HT-29 (cell line): ENCODE results near the gene NHLH1. TPM values are rescaled to one million over a fixed set of nuclear protein-coding genes. Genes with fewer than 3 reads are reported as not detected.
A peak's percentile ranks its signal among the peaks of the same experiment; 100 is the strongest.

Experiments used
- DNase-seq: peaks from one replicate; pipeline ENCODE4 v3.0.0-alpha.2; 2015; ENCODE audit warnings: low spot score
- total RNA-seq: library from RNA; depleted of rRNA; stranded (reverse); fragments of >200 nt; shearing (Covaris generic); gene quantifications from 2 replicates; pipeline ENCODE4 v1.2.3, GENCODE V29; 2014

The NHLH1 gene
- total RNA-seq, 1 experiment from 2014 or later: not detected

DNA sequence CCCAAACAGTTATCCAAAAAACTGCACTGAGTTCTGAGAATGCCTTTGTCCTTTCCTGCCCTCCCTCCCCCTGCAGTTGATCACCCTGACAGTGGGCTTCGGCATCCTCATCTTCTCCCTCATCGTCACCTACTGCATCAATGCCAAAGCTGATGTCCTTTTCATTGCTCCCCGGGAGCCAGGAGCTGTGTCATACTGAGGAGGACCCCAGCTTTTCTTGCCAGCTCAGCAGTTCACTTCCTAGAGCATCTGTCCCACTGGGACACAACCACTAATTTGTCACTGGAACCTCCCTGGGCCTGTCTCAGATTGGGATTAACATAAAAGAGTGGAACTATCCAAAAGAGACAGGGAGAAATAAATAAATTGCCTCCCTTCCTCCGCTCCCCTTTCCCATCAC, 8.8 kb upstream of the NHLH1 start:
- DNase-seq: no peak

DNA sequence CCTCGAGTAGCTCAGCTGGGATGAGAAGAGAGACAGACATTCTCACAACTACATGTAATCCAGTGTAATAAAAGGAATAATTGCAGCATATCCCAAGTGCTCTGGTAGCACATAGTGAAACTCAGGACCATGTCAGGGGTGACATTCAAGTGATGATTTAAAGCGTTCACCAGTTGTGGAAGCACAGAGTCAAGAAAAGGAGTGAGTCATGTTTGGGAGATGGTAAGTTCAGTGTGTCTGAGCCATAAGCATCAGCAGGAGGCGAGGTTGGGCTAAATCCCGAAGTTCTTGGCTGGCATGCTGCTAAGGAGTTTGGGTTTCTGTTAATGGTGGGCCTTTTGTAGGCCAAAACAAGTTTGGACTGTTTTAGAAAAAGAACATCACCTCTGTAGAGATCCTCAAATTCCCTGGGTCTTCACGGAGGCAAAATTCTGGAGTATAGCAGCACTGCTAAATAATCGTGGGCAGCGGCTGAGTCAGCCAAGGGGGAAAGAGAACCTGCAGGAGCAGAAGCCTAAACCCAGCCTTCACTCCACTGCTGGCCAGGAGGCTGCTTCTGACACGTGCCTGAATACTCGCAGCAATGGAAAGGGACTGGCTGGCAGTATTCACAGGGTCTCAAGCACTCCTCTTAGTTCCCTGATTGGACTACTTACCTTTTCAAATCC, 7.2 kb upstream of the NHLH1 start:
- DNase-seq: no peak

DNA sequence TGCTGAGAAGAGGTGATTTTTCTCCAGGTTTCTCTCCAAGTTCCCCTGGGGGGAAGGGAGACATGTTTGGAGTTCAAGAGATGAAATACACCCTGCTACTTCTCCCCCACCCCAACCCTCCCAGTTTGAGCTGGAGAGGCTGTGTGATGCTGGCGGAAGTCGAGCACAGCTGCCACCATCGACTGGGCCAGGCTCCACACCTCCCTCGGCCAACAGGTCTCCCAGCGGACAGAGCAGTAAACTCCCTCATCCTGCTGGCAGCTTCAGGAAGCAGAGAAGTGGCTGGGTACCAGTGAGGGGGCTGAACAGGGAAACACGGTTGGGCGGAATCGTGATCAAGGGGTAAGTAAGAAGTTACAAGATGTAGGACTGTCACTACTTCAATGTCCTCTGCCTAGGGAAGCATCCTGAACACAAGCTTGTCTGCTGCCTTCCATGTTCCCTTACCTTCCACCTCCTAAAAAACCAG, 6.6 kb upstream of the NHLH1 start:
- no peak for DNase-seq

DNA sequence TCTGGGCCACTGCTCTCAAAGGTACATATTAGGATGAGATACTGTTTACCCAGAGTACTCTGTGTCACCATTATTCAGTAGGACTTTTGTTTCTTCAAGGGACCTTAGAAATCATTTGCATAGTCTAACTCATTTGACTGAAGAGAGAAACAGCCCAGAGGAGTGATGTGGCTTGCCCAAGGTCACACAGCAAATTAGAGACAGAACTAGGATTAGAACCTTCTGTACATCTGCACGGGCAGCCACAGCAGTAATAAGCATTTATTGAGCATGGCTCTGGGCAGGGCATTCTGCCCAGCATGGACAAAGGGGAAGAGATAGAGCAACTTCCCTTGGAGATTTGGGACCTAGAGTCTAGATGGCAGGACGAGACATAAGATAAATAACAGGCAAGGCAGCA, 5.7 kb upstream of the NHLH1 start:
- DNase-seq: no peak

DNA sequence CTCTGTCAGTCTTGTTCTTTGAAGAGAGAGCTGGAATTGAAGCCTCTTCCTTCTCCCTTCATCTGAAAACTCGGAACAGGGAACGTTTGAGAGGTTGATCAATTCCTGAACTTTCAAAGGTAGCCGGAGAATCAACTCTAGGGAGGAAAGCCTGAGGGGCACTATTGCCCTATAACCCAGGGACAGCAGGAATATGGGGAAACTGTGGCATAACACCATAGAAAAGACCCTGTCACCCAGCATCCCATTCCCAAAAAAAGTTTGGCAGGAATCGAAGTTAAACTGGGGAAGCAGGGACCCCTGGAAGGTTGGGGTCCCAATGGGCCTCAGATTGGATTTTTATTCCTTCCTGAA, 5.1 kb upstream of the NHLH1 start:
- no peak for DNase-seq

DNA sequence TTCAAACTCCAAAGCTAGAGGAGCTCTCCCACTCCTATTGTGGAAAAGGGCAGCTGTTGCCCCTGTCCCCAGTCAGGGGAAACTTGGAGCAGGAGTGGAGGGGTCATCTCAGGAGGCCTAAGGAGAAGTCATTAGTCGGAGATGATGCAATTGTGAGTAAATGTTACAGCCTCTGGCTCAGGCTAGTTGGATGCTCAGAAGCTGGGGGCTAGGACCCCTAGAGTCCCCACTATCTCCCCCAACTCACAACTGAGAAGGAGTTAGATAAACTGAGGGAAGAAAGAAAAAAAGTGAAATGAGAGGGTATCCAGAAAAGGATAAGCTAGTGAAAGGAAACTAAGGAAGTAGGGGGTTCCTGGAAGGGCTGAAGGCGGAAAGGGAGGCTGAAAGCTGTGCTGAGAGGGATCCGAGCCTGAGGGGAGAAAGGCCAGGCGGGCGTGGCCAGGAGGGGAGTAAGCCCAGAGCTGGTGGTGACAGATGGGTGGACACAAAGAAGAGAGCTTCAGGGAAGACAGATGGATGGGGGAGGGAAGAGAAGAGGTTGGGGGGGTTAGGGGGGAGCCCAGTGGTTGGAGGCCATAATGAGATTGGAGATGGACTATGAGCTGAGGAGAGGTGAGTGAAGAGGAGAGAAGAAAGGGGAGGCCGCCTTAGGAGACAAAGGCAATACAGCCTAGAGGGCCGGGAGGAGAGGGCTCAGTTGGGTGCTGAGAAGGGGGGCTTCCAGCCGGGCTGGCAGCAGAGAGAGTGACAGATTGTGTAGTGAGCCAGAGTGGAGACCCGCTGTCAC, 4.5 kb upstream of the NHLH1 start:
- DNase-seq: no peak

DNA sequence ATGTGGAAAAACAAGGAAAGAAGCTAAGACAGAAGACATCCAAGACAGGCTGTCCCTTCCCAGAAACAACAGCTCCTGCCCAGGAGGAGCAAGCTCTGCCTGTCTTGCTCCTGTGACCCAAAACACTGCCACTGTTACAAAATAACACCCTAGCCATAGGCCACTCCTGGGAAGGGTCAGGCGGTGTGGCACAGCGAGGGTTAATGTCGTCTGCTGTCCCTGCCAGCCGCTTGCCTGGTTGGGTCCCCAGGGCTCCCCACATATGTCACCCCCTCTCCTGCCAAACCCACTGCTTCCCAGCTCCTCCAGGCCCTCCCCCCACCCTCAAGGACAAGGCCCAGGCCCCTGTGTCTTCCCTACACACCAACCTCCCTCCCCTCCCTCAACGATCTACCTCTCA, 3.9 kb upstream of the NHLH1 start:
- no peak for DNase-seq

DNA sequence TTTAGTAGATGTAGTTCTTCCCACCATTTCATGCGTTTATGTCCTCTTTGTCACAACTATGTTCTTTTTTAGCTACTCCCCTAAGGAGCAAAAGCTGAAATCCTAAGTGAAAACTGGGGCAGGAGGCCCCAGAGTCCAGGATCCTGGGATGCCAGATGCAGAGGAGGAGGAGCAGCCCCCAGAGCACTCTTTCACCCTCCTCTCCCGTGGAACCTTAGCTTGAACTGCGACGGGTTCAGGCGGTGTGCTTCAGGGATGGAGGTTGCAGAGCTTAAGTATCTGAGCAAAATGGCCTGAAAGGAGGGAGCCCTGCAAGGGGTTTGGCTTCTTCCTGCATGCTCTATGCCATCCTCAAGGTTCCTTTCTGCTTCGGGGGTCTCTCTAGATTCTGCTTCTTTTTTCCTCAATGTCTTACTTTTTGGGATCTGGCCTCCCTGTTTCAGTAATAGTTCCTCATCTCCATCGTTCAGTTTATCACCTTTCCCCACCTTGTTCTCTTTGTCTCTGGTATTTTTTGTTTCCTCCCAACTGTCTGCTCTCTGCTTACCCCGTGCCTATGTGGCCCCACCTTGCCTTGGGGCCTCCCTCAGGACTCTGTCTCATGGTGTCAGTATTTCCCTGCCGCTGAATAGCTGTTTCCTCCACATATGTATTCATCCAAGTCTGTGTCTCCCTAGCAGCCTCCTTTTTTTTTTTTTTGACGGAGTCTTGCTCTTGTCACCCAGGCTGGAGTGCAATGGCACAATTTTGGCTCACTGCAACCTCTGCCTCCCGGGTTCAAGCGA, 2.7 kb upstream of the NHLH1 start:
- no peak for DNase-seq

DNA sequence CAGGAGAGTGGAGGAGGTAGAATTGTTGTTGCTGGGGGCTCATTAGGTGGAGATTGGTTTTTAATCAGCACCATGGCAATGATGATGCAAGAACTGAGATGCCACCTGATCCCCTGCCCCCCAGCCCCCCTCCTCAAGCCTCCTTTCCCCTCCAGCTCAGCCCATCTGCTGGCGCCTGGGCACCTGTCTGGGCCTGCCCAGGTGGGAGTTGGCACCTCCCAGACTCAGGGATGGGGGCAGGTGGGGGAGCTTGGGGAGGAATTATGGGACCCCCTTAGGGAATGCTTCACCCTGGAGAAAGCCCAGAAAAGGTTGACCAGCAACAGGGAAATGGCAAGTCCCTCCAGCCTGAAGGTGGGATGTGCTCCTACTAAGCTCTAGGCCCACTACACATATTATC, 1.5 kb upstream of the NHLH1 start:
- no peak for DNase-seq

DNA sequence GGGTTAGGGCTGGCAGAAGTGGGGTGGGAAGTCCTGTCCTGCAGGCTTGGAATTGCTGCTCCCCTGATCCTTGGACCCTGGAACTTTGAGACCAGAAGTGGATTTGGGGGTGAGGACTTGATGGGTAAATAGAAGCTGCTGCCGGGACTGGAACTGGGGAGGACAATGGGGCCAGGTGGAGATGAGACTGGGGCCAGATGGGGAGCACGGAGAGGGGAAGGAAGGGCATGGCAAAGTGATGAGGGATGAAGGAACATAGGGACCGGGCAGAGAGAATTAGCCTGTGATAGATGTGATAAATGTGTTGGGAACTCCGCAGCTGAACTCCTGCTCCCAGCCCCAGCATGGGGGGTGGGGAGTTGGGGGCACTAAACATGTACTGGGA, 637 bp downstream of the NHLH1 start:
- no peak for DNase-seq

DNA sequence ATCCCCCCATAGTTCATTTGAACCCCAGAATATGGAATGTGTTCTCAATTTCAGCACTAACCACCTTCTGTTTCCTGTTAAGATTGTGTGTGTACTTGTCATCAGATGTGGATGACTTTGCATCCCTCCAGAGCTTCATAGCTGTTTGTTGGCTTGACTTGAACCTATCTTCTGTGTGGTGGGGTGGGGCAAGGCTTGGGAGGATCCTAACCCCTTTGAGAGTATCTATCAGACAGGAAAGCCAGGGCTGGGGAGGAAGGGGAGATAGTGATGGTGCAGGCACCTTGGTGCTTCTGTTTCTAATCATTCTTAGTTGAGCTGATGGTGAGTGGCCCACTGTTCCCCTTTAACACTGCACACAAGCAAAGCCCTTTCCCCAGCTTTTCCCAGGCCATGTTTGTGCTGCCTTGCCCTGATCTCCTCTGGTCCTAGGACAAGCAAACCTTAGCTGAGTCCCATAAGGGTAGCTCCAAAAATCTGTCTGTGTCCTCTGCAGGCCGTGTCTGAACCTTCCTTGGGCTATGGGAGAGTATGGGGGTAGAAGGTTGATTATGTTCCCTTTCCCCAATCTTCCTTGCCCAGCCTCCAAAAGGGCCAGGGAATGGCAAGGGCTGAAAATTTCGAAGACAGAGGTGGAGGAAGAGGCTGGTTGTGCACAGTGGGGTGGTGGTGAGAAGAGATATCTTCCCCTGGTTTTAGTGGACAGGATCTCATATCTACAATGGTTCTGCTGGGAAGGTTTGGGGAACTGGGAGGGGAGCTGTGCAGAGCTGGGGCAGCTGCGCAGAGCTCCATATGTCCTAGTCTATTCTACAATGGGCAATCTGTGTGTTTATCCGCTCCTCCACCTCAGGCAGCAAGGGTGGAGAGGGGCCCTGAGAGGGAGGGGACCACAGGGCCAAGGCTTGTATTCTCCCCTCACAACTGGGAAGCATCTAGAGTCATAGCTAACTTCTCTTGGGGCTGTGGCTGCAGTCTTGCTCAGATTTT, 1.4 kb downstream of the NHLH1 start:
- no peak for DNase-seq

DNA sequence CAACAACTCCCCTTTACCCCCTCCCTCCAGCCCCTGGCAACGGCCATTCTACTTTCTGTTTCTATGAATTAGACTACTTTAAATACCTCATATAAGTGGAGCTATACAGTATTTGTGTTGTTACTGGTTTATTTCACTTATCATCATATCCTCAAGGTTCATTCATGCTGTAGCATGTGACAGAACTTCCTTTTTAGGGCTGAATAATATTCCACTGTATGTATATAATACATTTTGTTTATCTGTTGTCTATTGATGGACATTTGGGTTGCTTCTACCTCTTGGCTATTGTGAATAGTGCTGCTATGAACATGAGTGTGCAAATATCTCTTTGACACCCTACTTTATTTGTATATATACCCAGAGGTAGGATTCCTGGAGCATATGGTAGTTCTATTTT, 2.2 kb downstream of the NHLH1 start:
- DNase-seq: no peak

DNA sequence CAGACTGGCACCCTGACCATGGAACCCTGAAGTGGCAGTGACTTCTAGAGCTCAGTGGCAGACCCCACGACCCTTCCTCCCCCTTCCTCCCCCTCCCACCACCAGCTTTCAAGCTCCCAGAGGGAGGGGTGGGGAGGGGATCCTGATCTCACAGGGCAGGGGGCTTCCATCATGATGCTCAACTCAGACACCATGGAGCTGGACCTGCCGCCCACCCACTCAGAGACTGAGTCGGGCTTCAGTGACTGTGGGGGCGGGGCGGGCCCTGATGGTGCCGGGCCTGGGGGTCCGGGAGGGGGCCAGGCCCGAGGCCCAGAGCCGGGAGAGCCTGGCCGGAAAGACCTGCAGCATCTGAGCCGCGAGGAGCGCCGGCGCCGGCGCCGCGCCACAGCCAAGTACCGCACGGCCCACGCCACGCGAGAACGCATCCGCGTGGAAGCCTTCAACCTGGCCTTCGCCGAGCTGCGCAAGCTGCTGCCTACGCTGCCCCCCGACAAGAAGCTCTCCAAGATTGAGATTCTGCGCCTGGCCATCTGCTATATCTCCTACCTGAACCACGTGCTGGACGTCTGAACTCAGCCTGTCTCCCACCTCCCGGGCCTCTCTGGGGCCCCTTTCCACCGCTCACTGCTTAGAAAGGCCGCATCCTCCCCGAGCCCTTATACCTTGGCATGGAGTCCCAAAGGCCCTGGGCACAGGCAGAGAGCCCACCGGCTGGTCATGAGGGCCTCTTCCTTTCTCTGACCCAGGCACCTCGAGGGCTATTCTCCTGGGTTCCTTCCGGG, 3.9 kb downstream of the NHLH1 start:
- DNase-seq: no peak

DNA sequence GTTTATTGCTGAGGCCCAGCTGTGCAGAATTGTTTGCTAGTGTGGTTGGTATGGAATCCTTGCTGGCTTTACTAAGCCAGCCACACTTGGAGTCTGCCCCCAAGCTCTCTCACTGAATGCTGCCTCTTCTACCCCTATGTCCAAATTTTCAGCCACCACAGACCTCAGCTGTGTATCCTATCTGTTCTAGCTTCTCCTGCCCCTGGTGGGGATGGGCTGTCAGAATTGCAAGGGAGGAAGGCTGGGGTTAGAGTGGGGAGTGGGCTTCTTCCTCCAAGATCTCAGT, 4.4 kb downstream of the NHLH1 start:
- no peak for DNase-seq

DNA sequence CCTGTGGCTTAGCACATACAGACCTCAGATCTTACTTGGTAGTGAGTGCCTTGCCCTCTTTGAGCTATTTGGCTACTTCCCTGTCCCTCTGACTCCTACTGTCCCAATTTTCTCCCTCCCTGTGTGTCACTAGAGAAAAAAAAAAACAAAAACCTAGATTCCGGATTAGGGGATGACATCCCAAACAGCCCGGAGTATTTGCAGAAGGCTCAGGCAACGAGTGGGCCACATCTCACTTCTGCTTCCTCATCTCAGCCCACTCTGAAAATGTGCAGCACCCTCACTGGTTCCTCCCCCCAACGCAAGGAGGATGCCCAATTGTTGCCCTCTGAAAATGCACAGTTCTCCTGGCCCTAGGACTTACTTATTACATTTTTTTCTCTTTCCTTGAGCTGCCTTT, 4.9 kb downstream of the NHLH1 start:
- DNase-seq: no peak

DNA sequence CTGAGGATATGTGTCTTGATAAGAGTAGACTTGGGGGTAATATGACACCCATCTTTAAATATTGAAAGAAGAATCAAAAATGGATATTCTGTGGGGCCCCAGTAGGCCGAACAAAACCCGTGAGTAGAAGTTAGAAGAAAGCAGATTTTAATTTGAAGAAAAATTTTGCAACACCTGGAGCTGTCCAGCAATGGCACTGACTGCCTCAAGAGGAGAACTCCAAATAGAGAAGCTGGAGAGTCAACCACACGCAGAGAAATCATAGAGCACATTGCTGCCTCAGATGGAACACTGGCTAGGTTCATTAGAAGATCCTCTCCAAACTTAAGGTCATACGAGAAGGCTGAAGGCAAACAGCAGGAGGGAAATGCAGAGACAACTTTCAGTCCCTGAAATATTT, 6.8 kb downstream of the NHLH1 start:
- DNase-seq: no peak

DNA sequence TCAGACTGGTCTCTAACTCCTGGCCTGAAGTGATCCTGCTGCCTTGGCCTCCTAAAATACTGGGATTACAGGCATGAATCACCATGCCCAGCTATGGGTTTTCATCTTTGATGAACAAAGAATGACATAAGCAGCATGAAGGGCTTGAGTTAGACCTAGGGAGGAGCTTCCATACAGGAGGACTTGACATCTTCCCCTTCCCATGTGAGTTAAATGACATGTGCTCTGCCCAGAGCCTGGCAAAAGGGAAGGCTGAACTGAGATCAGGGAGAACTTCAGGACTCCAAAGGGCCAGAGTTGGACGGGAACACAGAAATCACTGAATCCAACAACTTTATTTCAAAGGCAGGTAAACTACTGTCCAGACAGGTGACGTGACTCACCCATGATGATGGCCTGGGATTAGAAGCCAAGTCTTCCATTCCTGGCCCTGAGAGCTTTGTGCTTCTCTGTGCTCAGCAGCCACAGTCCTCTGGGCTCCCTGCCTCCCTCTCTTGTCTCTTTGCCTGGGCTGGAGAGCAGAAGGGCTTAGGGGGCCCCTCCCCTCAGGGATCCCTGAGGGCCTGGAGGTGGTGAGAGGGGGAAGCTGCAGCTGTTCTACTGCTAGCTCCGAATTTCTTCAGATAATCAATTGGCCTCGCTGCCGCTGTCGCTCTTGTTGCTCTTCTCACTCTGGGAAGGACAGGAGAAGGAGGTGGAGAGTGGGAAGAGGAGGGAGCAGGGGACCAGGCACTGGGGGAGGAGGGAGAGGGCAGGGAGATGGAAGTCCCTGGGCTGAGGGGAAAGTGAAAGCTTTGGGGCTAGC, 7.6 kb downstream of the NHLH1 start:
- no peak for DNase-seq

DNA sequence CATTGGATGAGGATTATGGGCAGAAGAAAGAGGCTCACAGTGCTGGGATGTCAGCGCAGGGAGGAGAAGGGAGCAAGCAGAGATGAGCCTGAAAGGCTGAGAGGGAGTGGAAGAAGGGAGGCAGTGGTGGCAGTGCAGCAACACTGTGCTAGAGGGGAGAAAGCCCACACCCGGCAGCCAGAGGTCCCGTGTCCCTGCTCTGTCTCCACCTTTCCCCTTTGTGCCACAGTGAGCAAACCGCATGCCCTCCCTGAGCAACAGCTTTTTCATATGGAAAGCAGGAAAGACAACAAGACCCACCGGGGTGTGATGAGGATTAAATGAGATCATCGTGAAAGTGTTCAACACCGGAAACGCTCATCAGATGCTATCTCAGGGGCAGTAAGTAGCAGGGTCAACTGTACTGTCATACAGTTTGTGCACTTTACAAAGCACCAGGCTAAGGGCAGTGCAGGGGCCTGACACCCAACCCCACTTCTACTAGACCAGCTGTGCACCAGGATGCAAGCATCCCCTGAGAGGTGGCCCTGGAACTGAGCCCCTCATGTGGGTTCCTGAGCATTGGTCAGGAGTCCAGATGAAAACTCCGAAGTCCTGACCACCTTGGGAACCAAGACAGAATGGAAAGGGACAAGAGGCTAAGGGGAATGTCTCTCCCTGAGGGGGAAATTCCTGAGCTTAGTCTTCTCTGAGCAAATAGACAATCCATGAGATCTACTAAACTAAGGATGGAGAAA, 9.1 kb downstream of the NHLH1 start:
- DNase-seq: peak; percentile 28

DNA sequence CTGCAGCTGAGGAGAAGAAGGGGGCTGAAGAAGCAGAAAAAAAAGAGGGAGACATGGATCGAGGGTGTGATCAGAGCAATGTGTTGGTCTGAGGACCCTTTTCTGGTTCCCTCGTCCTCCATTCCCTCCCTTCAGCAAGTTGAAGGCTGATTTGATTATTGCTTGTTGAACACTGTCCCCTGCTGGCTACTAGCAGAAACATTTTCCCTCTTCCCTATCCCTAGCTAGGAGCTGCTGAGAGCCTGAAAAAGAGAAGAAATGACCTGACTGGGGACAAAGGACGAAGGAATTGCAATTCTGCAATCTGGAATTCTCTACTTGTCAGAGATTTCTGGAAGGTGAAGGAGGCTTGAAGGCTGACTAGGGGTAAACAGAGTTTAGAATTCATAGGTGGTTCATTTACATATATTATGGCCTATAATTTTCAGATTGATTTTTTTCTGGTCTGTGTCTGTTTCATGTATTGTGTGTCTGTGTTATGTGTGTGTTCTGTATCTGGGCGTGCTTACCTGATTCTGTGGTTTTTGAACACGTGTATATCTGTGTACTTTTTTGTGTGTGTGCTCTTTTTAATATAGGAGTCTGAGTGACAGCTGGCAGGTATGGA, 9.8 kb downstream of the NHLH1 start:
- peak; percentile 59 for DNase-seq
